ENCODE measurements around the gene STARD9.

STARD9 gene

DNA sequence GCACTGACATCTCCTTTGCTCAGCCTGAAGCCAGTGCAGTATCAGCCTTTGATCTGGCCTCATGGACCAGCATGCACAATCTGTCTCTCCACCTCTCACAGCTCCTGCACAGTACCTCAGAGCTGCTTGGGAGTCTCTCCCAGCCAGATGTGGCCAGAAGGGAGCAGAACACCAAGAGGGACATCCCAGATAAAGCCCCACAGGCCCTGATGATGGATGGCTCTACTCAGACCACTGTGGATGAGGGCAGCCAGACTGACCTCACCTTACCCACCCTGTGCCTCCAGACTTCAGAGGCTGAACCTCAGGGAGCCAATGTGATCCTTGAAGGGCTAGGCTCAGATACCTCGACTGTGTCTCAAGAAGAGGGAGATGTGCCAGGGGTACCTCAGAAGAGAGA lies 117.1 kb downstream of the STARD9 start:
- in situ Hi-C loops (cut with HindIII; ENCODE audit: low sequenced_read_pairs): loop anchor here (25.0 kb wide), 1 partner anchor 245 kb away; no protein-coding TSS in a partner anchor

DNA sequence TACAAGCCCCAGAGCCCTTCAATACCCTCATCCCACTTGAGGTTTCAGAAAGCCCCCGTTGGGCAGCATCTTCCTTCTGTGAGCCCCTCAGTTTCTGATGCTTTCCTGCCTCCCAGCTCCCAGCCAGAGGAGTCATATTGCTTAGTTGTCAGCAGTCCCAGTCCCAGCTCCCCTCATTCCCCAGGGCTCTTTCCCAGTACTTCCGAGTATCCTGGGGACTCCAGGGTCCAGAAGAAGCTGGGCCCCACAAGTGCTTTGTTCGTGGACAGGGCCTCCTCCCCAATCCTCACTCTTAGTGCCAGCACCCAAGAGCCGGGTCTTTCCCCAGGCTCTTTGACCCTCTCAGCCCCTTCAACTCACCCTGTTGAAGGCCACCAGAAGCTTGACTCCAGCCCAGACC lies 117.6 kb downstream of the STARD9 start:
- in situ Hi-C loops (cut with HindIII; ENCODE audit: low sequenced_read_pairs): loop anchor here (25.0 kb wide), 1 partner anchor 244 kb away; no protein-coding TSS in a partner anchor
- no peak overlapping the region for H3K4me3 ChIP-seq (ENCODE audit: low read depth, low read length)
- TF ChIP-seq, protein P1, sequence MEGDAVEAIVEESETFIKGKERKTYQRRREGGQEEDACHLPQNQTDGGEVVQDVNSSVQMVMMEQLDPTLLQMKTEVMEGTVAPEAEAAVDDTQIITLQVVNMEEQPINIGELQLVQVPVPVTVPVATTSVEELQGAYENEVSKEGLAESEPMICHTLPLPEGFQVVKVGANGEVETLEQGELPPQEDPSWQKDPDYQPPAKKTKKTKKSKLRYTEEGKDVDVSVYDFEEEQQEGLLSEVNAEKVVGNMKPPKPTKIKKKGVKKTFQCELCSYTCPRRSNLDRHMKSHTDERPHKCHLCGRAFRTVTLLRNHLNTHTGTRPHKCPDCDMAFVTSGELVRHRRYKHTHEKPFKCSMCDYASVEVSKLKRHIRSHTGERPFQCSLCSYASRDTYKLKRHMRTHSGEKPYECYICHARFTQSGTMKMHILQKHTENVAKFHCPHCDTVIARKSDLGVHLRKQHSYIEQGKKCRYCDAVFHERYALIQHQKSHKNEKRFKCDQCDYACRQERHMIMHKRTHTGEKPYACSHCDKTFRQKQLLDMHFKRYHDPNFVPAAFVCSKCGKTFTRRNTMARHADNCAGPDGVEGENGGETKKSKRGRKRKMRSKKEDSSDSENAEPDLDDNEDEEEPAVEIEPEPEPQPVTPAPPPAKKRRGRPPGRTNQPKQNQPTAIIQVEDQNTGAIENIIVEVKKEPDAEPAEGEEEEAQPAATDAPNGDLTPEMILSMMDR (IDR thresholded peaks at IDR 0.05; ENCODE audit: low read depth, low read length, missing control alignments): no peak
- no peak for DNase-seq (ENCODE audit: low read depth)

More for the DNA sequence above, 117.1 kb downstream of the STARD9 start:
- no peak for DNase-seq (ENCODE audit: low read depth)
- no peak overlapping the region for H3K4me3 ChIP-seq (ENCODE audit: low read depth, low read length)
- TF ChIP-seq, protein P1 (IDR thresholded peaks at IDR 0.05; ENCODE audit: low read depth, low read length, missing control alignments): no peak

DNA sequence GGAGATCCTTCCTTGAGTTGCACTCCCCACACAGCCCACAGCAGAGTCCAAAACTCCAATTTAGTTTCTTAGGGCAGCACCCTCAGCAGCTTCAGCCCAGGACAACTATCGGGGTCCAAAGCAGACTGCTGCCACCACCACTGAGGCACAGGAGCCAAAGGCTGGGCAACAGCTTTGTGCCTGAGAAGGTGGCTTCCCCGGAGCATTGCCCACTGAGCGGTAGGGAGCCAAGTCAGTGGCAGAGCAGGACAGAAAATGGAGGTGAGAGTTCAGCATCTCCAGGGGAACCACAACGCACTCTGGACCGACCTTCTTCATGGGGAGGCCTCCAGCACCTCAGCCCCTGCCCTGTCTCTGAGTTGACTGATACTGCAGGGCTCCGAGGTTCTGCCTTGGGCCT lies 118.1 kb downstream of the STARD9 start:
- H3K4me3 ChIP-seq (ENCODE audit: low read depth, low read length): no peak overlapping the region
- in situ Hi-C loops (cut with HindIII; ENCODE audit: low sequenced_read_pairs): loop anchor here (25.0 kb wide), 1 partner anchor 244 kb away; no protein-coding TSS in a partner anchor
- TF ChIP-seq, protein P1 (IDR thresholded peaks at IDR 0.05; ENCODE audit: low read depth, low read length, missing control alignments): no peak
- DNase-seq (ENCODE audit: low read depth): no peak

DNA sequence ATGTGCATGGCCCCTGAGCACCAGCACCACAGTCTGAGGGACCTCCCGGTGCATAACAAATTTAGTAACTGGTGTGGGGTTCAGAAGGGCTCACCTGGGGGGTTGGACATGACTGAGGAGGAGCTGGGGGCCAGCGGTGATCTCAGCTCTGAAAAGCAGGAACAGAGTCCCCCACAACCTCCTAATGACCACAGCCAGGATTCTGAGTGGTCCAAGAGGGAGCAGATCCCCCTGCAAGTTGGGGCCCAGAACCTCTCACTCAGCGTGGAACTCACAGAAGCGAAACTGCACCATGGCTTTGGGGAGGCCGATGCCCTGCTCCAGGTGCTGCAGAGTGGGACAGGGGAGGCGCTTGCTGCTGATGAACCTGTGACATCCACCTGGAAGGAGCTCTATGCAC lies 118.5 kb downstream of the STARD9 start:
- in situ Hi-C loops (cut with HindIII; ENCODE audit: low sequenced_read_pairs): loop anchor here (25.0 kb wide), 1 partner anchor 243 kb away; no protein-coding TSS in a partner anchor
- TF ChIP-seq, protein P1 (IDR thresholded peaks at IDR 0.05; ENCODE audit: low read depth, low read length, missing control alignments): no peak
- DNase-seq (ENCODE audit: low read depth): no peak
- no peak overlapping the region for H3K4me3 ChIP-seq (ENCODE audit: low read depth, low read length)

DNA sequence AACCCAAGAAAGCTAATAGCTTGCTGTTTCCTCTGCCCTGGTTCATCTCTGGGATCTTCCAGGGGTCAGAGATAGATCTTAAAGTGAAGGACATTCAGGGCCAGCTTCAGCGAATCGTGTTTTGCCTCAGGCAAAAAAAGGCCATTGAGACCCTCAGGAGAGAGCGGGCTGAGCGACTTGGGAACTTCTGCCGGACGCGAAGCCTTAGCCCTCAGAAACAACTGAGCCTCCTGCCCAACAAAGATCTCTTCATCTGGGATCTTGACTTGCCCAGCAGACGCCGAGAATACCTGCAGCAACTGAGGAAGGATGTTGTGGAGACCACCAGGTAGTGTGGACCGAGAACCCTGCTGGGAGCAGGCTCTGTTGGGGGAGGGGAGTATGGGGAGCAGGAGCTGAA lies 119.0 kb downstream of the STARD9 start:
- H3K4me3 ChIP-seq (ENCODE audit: low read depth, low read length): no peak overlapping the region
- DNase-seq (ENCODE audit: low read depth): no peak
- in situ Hi-C loops (cut with HindIII; ENCODE audit: low sequenced_read_pairs): loop anchor here (25.0 kb wide), 1 partner anchor 243 kb away; no protein-coding TSS in a partner anchor
- TF ChIP-seq, protein P1 (IDR thresholded peaks at IDR 0.05; ENCODE audit: low read depth, low read length, missing control alignments): no peak

DNA sequence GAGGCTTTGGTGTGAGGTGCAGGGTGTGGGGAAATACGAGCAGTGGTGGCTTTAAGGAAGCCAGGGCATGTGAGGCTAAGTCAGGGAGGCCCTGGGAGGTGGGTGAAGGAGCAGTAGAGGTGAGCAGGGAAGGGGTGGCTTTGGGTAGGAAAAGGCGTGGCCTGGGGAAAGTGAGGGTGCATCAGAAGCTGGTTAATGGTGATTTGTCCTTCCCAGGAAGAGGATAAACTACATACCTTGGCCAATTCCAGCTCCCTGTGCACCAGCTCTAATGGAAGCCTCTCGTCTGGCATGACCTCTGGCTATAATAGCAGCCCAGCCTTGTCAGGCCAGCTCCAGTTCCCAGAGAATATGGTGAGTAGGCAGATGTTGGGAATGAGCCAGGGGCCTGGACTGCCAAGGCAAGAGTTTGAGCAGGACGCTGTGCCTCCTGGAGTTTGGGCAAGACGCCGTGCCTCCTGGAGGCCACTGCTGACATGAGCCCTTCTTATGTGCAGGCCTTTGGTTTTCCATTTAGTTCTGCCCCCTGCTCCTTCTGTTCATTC lies 120.2 kb downstream of the STARD9 start:
- TF ChIP-seq, protein P1 (IDR thresholded peaks at IDR 0.05; ENCODE audit: low read depth, low read length, missing control alignments): no peak
- DNase-seq (ENCODE audit: low read depth): no peak
- H3K4me3 ChIP-seq (ENCODE audit: low read depth, low read length): no peak overlapping the region
- in situ Hi-C loops (cut with HindIII; ENCODE audit: low sequenced_read_pairs): loop anchor here (25.0 kb wide), 1 partner anchor 242 kb away; no protein-coding TSS in a partner anchor
